Right forelimb (tissue), 1 donor: ENCODE results near the gene ANP32B.
"Not testable (repeated sequence)": the region's sequence is repeated elsewhere in the genome, so short reads cannot be mapped to it uniquely, and the experiment has no call there.

Experiments used
- DNase-seq: peaks from one replicate; pipeline ENCODE4 v3.0.0-alpha.2; 2018

ANP32B gene

DNA sequence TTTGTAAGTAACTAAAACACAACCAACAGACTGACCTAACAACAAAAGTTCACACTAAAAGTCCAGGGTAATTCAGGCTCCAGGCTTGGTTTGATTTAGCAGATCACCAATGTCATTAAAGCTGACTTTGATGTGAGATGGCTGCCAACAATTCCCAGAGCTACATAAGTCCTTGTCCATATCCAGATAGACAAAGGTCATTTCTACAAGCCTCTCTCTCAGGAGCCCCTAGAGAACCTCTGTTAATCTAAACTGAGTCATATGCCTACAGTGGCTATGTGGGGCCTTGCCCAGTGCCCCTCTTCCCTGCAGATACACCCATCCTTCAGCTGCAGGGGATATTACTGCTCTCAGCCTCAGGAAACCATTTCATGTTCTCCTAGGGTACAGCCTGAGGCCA, 18.2 kb upstream of the ANP32B start:
- no peak for DNase-seq

DNA sequence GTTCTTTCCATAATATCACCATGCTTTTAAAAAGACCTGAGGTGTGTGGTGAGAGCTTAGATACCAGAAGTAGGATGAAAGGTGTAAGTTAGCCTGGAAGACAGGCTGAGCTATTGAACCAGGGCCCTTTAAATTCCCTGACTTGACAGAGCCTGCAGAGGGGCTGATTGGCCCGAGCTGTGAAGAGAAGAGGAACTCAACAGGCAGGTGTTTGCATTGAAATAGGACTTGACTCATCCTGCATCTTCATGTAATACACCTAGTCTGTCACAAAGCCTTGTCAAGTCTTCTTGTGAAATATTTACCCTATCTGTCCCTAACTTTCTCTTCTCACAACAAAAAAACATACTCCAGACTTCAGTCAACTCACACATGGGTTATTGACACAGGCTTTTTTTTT, 16.6 kb upstream of the ANP32B start:
- DNase-seq, result no peak

DNA sequence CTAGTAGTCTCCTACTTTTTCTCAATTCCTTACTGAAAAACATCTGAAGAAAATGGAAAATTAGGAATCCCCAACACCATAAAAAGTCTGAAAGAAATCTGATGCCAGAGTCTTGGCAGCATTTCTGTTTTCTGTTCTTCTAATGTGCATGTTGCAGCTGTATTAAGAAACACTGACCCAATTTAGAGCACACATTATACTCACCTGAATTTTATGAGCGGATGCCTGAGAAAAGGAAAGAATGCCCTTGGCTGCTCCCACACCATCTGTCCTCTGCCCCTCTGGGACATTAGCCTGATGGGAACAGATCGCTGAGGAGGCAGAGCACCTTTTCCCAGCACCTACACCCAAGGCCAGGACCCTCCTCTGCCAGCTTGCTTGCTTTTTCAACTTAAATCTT, 14.1 kb upstream of the ANP32B start:
- no peak for DNase-seq

DNA sequence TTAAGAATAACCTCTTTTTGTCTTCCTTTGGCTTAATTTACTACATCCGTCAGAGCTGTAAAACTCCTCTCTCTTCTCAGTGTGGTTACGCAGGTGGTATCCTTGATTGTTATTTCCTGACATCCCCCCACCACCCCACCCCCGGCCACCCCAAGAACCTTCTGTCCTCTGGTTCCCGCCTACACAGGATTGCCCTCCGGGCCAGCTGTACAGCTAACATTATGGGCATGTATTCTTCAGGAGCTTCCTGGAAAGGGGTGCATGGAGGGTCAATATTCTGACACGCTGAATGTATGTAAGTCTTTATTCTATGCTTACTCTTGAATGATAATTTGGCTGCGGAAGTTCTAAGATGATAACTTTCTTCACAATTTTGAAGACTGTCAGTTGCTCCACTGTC, 13.0 kb upstream of the ANP32B start:
- no peak for DNase-seq

DNA sequence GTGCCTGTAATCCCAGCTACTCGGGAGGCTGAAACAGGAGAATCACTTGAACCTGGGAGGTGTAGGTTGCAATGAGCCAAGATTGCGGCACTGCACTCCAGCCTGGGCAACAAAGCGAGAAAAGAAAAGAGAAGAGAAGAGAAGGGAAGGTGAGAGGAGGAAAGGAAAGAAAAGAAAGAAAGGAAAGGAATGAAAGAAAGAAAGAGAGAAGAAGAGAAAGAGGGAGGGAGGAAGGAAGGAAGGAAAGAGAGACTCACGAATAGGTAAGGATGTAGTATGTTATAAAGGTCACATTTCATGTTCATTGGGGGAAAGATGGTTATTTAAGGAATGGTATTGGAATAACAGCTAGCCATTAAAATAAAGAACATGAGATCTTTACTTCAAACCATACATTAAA, 10.4 kb upstream of the ANP32B start:
- no peak for DNase-seq

DNA sequence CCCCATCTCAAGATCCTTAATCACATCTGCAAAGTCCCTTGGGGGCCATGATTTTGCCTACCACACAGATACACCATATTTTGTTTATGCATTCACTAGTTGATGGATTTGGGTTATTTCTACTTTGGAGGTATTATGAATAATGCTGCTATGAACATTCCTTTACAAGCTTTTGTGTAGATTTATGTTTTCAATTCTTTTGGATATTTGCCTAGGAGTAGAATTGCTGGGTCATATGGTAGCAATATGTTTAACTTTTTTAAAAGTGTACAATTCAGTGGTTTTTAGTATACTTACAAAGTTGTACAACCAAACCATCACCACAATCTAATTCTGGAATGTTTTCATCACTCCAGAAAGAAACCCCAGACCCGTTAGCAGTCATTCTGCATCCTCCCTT, 7.8 kb upstream of the ANP32B start:
- no peak for DNase-seq

DNA sequence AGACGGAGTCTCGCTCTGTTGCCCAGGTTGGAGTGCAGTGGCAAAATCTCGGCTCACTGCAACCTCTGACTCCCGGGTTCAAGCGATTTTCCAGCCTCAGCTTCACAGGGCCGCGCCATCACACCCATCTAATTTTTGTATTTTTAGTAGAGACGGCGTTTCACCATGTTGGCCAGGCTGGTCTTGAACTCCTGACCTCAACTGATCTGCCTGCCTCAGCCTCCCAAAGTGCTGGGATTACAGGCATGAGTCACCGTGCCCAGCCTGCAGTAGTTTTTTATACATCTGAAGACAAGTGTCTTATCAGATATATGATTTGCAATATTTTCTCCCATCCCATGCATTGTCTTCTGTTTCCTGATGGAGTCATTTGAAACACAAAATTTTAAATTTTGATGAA, 6.5 kb upstream of the ANP32B start:
- DNase-seq, result not testable (repeated sequence)

DNA sequence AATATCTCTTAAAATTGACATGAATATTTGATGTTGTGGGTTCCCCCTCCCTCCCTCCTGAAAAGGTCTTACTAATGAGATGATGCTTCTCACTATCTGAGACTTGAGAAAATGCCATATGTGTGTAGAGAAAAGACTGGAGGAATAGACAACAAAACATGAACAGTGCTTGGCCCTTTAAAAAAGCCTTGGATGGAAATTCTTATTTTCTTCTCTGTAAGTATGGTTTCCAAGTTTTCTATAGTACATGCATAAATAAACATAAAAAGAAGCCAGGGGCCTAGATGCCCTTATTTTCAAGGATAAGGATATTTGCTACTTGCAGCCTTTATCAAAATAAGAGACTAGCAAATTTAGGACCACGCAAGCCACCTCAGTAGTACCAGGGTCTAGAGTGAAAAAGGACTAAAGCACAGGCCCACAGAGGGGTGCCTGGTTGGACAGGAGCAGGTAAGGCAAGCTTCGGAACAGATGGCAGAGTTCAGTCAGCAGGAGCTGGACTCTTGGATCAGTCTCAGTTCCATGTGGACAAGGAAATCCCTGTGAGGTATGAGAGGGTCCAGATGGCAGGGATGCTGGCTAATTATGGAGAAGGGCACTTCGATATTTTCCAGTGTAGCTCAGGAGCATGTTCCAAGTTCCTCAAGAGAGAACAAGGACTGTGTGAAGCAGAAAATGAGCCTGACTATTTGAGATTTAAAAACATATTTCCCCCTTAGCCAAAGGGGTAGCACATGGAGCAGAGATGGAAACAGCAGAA, 4.6 kb upstream of the ANP32B start:
- no peak for DNase-seq

DNA sequence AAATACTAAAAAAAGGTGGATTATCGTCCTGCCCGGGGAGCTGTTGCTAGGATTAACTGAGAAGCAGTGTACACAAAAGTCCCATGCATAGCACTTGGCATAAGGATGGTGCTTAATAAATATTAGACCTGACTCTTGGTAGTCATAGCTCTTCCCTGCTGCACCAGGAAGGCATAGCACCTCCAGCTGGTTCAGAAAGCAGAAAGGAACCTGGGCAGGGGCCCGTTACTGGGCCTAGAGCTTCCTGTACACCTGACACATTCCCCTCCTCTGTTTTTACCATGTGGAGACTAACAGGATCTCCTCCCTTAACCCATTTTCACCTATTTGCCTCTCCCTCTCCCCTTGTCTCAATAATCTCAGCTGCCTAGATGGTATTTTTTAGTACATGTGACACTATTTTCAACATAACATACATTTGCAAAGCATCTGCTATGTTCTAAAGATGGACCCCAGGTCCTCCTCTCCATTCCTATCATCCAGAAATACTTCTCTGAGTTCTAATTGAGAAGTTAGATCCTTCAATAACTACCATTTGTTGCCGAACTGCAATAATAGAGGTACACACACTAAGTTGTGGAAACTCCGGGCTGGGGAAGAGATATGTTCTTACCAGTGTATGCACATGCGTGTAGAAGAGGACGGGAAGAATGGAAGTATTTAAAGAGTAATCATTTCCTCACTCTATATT, 3.2 kb upstream of the ANP32B start:
- no peak for DNase-seq

DNA sequence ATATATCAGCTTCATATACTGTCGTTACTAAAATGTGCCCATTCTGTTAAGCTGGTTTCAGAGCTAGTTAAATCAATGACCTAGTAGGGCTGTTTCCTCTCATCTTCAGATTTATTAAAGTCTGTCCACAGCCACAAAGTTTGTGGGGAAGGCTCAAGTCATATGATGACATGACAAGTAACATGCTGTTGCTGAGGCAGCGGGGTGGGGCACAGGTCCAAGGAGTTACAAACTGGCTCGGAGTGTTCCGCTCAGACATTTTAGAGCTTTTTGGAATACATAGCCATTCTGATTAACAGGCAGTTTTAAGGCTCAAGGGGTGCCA, 2.7 kb upstream of the ANP32B start:
- DNase-seq, result no peak

DNA sequence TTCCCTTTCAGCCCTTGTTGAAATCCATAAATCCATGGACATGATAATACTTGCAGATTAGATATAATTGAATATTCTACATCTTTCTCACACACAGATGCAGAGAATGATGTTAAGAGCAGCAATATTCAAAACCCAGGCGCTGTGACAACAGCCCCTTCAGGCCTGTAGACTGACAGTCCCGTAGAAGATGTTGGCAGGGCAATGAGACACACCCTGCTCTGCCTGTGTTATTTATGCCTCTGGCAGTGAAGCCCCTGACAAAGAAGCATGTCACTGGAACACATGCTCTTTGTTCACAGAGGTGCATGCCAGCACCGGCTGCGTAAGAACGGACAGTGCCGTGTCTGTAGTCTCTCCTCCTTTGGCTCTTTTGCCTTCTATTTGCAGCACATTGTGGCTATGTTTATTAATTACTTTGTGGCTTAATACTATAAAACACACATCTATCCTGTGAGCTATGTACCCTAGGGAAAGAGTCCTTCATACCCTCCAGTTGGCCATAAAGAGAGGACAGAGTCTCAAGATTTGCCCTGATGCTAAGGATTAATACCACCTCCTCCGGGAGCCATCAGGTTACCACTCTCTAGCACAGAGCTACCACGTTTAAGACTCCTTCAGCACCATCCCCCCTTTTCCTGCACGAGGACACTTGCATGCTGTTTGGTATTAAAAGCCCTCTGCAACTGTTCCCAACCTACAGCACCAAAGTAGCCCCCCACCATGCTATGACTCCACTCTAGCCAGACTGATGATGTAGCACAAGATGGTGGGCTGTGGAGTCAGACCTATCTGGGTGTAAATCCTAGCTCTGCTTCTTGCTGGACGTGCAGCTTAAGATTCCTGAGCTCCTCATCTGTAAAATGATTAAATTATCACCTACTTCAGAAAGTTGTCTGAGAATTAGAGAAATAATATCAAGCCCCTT, 2.0 kb upstream of the ANP32B start:
- DNase-seq, result peak; percentile 44

DNA sequence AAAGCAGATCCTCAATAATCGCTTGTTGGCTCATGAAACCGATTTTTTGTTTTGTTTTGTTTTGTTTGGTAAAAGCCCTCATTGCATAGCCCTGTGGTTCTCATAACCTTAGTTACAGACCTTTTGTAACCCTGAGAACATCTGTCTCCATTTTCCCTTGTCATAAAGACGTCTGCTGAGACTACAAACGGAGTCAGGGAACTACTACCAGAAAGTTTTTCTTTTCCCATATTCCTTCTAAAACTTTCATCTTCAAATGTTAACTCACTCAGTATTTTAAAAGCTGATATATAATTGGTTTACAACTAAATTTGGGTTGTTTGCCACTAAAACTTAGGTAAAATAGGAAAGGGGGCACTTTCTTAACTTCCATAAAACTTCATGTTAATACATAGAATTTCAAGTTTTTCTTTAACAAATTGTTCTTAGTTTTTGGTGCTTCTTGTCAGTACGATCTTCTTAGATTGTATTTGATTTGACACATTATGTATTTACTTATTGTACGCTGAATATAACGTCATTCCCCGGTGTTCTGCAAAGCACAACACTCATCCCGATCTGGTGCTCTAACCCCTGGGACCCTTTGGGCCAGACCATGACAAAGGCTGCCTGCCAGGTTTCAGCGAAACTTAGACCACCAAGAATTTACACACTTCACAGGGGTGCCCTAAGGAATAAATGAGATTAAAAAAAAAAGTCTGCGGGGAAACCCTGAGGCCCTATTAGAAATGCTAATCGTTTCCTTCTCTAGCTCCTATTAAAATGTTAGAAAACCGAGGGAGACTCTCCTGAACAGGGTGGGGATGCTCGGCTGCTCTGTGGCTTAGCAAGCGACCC, 1.1 kb upstream of the ANP32B start:
- DNase-seq, result peak; percentile 45

DNA sequence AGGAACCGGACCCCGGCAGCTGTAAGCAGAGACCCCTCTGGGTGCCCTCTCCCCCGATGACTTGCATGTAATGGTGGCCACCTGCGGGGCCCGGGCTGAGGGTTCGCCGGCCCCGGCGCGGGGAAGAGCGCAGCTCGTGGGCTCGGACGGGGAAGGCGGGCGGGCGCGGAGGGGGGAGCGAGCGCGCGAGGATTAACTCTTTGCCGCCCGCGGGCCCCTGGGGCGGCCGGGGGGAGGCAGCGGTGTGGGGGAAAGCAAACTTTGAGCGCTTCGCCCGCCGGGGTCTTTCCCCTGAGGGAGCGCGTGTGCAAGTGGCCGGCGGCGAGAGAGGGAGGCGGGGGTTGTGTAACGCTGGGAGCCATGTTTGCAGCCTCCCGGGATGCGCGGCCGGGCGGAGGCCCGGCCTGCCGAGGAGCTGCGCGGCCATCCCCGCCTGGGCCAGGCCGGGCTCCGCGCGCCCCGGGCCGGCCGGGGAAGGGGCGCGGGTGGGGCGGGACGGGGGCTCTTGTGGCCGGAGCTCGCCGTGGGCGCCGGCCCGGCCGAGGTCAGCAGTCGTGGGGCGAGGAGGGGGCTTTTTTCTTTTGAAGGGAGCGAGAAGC, 547 bp downstream of the ANP32B start:
- no peak for DNase-seq

DNA sequence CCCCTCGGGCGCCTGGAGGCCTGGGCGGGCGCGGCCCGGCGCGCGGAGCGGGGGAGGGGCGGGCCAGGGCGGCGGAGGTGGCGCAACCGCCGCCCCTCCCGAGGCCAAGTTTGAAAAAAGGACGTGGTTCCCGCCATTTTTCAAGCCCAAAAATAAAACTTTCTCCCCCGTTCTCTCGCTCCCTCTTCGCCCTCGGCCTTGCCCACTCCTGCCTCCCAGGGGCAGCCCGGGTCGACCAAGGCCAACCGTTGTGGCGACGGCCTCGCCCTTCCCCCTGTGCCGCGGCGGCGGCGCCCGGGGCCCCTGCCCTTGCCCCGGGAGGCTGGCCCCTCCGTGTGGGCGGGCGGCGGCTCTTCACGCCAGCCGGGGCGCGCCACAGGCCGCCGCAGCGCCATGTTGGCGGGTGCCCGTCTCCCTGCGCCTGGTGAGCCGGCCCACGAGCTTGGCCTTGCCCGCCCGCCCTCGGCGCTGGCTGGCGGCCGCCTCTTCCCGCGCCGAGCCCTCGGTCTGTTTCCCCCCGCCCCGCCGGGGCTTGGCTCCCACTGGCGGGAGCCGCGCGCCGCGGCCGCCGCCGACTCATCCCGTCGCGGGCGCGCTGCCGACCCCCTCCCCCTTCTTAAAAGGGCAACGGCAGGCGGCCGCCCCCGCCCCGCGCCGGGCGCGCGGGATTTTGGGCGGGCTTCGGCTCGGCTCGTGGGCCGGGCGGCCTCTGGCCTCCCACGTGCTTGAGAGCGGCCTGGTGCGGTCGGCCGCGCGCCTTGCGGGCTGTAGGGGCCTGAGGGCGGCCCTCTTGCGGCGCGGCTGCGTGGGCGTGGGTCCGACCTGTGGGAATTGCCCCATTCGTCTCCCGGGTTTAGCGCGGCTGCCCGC, 1.3 kb downstream of the ANP32B start:
- peak; percentile 90 for DNase-seq

DNA sequence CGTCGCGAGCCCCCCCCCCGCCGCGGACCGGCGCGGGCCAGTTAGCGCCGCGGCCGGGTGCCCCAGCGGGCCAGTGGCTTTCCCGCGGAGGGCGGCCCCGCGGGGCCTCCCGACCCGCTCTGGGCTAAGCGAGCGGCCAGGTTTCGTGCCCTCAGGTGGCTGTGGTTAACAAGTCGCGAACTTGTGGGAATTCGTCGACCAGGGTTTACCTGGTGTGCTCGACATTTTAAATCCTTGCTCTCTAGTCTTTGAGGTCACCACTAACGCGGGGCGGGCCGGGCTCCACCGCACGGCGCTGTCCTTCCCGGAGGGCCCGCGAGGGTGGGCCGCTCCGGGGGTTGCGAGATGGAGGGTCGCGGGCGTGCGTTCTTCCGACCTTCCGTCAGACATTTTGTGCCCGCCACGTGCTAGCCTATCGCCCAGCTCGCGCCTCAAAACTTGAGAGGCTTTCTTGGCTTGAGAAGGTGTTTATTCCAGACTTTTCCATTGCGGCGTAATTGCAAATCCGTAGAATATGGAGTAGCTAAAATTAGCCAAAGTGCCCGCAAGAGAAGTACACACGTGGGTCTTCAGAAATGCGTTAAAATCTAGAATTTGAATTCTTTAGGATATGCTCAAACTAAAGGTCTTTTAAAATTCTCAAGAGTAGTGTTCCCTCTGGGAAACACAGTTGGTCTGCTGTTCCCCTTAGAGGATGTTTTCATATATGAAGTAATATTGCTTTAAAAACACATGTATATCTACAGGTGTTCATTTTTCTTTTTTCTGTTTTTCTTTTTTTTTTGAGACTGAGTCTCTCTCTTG, 2.1 kb downstream of the ANP32B start:
- DNase-seq, result peak; percentile 69

DNA sequence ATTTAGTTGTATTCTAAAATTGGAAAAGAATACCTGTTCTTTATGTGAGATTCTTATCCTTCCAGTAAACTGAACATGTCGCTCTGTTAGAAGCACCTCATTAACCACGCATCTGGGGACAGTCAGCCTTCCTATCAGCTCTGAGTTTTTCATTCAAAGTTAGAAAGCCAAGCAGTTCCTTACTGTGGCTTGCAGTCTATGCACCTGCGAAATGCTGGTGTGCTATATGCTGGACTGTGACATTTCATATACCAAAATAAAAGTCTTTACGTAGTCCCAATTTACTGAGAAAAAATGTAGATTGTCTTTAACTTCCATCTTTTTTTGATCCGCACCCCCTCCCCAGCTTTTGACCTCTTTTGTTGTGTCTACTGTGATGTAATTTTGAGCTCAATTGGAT, 4.3 kb downstream of the ANP32B start:
- DNase-seq, result no peak

DNA sequence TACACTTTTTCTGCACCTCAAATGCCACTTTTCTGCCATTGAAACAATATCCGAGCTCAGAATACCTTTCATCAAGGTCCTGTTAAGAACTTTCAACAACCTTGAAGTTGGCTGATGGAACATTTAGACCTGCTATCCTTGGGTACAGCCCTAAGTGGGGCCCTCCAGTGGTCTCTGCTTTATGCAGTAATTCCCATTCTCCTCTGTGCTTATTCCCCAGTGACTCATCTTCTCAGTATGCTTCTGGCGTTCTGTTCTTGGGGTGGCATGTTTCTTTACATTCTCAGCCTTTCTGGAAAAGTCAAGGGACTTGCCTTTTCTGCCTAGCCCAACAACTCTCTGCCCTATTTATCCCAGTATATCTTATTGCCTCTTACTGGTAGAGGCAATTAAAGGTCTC, 7.1 kb downstream of the ANP32B start:
- DNase-seq, result no peak

DNA sequence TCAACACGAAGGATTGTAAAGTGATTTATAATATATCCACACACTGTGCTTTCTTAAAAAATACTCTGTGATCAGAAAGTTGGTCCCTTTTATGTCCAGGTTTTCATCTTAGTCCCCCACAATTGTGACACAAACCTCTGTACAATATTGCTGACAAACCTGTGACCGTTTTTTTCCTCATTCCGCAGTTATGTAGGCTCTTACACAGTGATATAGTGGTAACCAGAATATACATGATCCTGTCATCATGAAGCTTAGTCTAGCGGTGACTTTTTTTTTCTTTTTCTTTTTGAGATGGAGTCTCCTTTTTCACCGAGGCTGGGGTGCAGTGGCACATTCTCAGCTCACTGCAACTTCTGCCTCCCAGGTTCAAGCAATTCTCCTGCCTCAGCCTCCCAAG, 8.7 kb downstream of the ANP32B start:
- DNase-seq, result no peak

DNA sequence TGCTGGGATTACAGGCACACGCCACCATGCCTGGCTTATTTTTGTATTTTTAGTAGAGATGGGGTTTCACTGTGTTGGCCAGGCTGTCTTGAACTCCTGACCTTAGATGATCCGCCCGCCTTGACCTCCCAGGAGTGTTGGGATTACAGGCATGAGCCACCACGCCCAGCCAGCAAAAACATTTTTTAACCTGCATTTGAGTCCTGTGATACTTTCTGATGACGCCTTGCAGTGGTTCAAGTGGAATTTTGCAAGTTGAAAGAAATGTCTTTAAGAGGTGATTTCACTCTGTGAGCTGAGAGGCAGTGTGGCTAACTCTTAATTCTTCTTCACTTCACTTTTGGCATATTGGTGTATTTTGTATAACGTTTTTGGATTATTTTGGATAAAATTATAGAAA, 9.1 kb downstream of the ANP32B start:
- no peak for DNase-seq

DNA sequence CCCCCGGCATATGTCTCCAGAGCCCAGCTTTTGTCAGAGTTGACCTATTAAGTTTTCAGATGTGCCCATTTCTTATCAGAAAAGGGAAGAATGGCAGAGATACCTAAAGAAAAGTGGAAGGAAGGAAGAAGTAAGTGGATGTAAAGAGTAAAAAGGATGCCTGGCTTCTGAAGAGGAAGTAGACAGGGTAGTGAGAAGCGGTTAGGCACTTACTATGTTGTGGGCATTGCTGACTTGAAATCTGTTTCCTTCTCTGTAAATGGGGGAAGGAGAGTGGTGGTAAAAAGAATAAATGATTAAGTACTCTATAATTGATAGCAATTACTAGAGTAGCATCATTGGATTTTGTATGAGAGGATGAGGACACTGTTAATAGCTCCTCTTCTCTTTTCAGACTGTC, 9.9 kb downstream of the ANP32B start:
- DNase-seq, result no peak

DNA sequence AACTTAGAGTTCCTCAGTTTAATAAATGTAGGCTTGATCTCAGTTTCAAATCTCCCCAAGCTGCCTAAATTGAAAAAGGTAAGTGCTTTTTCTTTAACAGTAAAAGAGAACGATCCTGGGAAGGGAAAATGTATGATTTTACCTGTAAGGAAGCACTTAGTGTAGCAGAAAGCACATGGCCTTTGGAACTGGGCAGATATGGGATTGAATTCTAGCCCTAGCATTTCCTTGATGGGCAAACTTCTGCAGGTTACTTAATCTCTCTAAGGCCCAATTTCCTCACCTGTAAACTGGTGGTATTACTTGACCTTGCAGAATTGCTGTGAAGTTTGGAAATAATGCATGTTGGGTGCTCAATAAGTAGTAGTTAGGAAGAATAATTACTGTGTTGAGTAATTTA, 11.6 kb downstream of the ANP32B start:
- DNase-seq, result no peak
